Measurements from ENCODE around the gene KCTD11.

The KCTD11 gene

GRCh38 chr17:7379134-7379533 is 27.2 kb downstream of the KCTD11 start:
- no peak for DNase-seq (ENCODE audit: low spot score)

- no peak for DNase-seq (ENCODE audit: low spot score)
Measured at GRCh38 chr17:7380321-7380720, 28.4 kb downstream of the KCTD11 start.

- peak; percentile 55 for DNase-seq (ENCODE audit: low spot score)
Measured at GRCh38 chr17:7380855-7381683, 29.1 kb downstream of the KCTD11 start, which contains the start of gene TNK1. TSS of gene TNK1 (plus strand) at chr17:7381089. CDS start at chr17:7382927, 1,838 bp downstream.

- no peak for DNase-seq (ENCODE audit: low spot score)
Measured at GRCh38 chr17:7382901-7383300, 30.9 kb downstream of the KCTD11 start.

- no peak for DNase-seq (ENCODE audit: low spot score)
Measured at GRCh38 chr17:7383371-7383741, 31.4 kb downstream of the KCTD11 start.

GRCh38 chr17:7383742-7384488 is 32.0 kb downstream of the KCTD11 start:
- no peak for DNase-seq (ENCODE audit: low spot score)

- DNase-seq (ENCODE audit: low spot score), result no peak
Measured at GRCh38 chr17:7384489-7385081, 32.6 kb downstream of the KCTD11 start.

- DNase-seq (ENCODE audit: low spot score), result no peak
Measured at GRCh38 chr17:7388856-7389255, 36.9 kb downstream of the KCTD11 start.

GRCh38 chr17:7389924-7390910 is 38.3 kb downstream of the KCTD11 start:
- DNase-seq (ENCODE audit: low spot score), result no peak

- no peak for DNase-seq (ENCODE audit: low spot score)
Measured at GRCh38 chr17:7391307-7391706, 39.3 kb downstream of the KCTD11 start.

- DNase-seq (ENCODE audit: low spot score), result no peak
Measured at GRCh38 chr17:7392696-7393612, 41.0 kb downstream of the KCTD11 start.

GRCh38 chr17:7393613-7394451 is 41.9 kb downstream of the KCTD11 start:
- peak; percentile 35 for DNase-seq (ENCODE audit: low spot score)

GRCh38 chr17:7394452-7395191 is 42.7 kb downstream of the KCTD11 start, which contains the start of gene PLSCR3:
TSS of gene PLSCR3 (minus strand) at chr17:7394525. CDS start at chr17:7394110, 415 bp downstream.
- DNase-seq (ENCODE audit: low spot score), result peak; percentile 86

GRCh38 chr17:7396147-7396546 is 44.2 kb downstream of the KCTD11 start:
- no peak for DNase-seq (ENCODE audit: low spot score)

- DNase-seq (ENCODE audit: low spot score), result no peak
Measured at GRCh38 chr17:7398612-7399011, 46.6 kb downstream of the KCTD11 start.

- DNase-seq (ENCODE audit: low spot score), result no peak
Measured at GRCh38 chr17:7403043-7403726, 51.2 kb downstream of the KCTD11 start.

GRCh38 chr17:7403727-7403976 is 51.7 kb downstream of the KCTD11 start:
- peak; percentile 81 for DNase-seq (ENCODE audit: low spot score)

- DNase-seq (ENCODE audit: low spot score), result peak; percentile 99
Measured at GRCh38 chr17:7403977-7404736, 52.2 kb downstream of the KCTD11 start, which contains the start of gene TMEM256. TSS of gene TMEM256 (minus strand) at chr17:7404097. CDS start at chr17:7404084, 13 bp downstream.
